ENCODE measurements around the gene ADAMTS15. TPM values are rescaled to one million over a fixed set of nuclear protein-coding genes. Genes with fewer than 3 reads are reported as not detected.

ADAMTS15 gene
- total RNA-seq, result 3.4 and 4.8 TPM in 2 replicates

GRCh38 chr11:130448416-130449309, at the start of gene ADAMTS15:
TSS of gene ADAMTS15 (plus strand) at chr11:130448645. CDS start at chr11:130448974, 329 bp downstream.

GRCh38 chr11:130428316-130429119, 19.9 kb upstream of the ADAMTS15 start, which contains the start of gene ADAMTS8:
TSS of gene ADAMTS8 (minus strand) at chr11:130428609. CDS start at chr11:130428286, 323 bp downstream.

Other genes starting within 250 kb of the ADAMTS15 start
- 21.6 and 29.4 TPM in 2 replicates for gene ZBTB44, start 133.7 kb upstream of the ADAMTS15 start, total RNA-seq
- 0.28 and 1.7 TPM in 2 replicates for gene ADAMTS8, start 20.0 kb upstream of the ADAMTS15 start, total RNA-seq